Measurements from ENCODE around the gene SPIRE2.
A peak's percentile ranks its signal among the peaks of the same experiment; 100 is the strongest.

The SPIRE2 gene

GRCh38 chr16:89915303-89916232 is 87.3 kb downstream of the SPIRE2 start:
- DNase-seq (ENCODE audit: low read depth), result no peak

- peak; percentile 59 for DNase-seq (ENCODE audit: low read depth)
These were observed 89.6 kb downstream of the SPIRE2 start for GRCh38 chr16:89917773-89918452.

- no peak for DNase-seq (ENCODE audit: low read depth)
These were observed 90.4 kb downstream of the SPIRE2 start, which contains the start of gene MC1R for GRCh38 chr16:89918453-89919347. TSS of gene MC1R (plus strand) at chr16:89918862. CDS start at chr16:89919259, 397 bp downstream.

GRCh38 chr16:89919535-89920406 is 91.5 kb downstream of the SPIRE2 start:
- no peak for DNase-seq (ENCODE audit: low read depth)

GRCh38 chr16:89920723-89921122 is 92.4 kb downstream of the SPIRE2 start:
- no peak for DNase-seq (ENCODE audit: low read depth)
